HT-29 (cell line): ENCODE measurements around the gene RNF114. TPM values are rescaled to one million over a fixed set of nuclear protein-coding genes. Genes with fewer than 3 reads are reported as not detected.

Experiments
- DNase-seq: peaks from one replicate; pipeline ENCODE4 v3.0.0-alpha.2; 2015; ENCODE audit warnings: low spot score
- total RNA-seq: library from RNA; depleted of rRNA; stranded (reverse); fragments of >200 nt; shearing (Covaris generic); gene quantifications from 2 replicates; pipeline ENCODE4 v1.2.3, GENCODE V29; 2014

RNF114 gene
- total RNA-seq, 1 experiment from 2014 or later: 95.2 TPM

- DNase-seq: no peak
Observed at GRCh38 chr20:49904440-49905214, 31.6 kb upstream of the RNF114 start.

GRCh38 chr20:49905415-49906091 is 30.6 kb upstream of the RNF114 start:
- DNase-seq: no peak

GRCh38 chr20:49906101-49906604 is 30.0 kb upstream of the RNF114 start:
- DNase-seq: no peak

GRCh38 chr20:49906615-49907154 is 29.5 kb upstream of the RNF114 start:
- DNase-seq: no peak

- no peak for DNase-seq
Observed at GRCh38 chr20:49907405-49908257, 28.6 kb upstream of the RNF114 start.

- no peak for DNase-seq
Observed at GRCh38 chr20:49908258-49908565, 28.0 kb upstream of the RNF114 start.

GRCh38 chr20:49909499-49910339 is 26.5 kb upstream of the RNF114 start:
- no peak for DNase-seq

GRCh38 chr20:49910340-49910706 is 25.9 kb upstream of the RNF114 start:
- no peak for DNase-seq

- DNase-seq: no peak
Observed at GRCh38 chr20:49913399-49914047, 22.7 kb upstream of the RNF114 start.

GRCh38 chr20:49914310-49915117 is 21.7 kb upstream of the RNF114 start:
- DNase-seq: peak; percentile 67

- no peak for DNase-seq
Observed at GRCh38 chr20:49915118-49915379, 21.1 kb upstream of the RNF114 start.

- peak; percentile 99 for DNase-seq
Observed at GRCh38 chr20:49915380-49916145, 20.6 kb upstream of the RNF114 start, which contains the start of gene SPATA2. SPATA2 (minus strand) TSS chr20:49915529; CDS start chr20:49908490, 7,039 bp downstream.

GRCh38 chr20:49916146-49917002 is 19.8 kb upstream of the RNF114 start:
- DNase-seq: peak; percentile 95

- DNase-seq: no peak
Observed at GRCh38 chr20:49918446-49918845, 17.8 kb upstream of the RNF114 start.

- DNase-seq: no peak
Observed at GRCh38 chr20:49919009-49919408, 17.2 kb upstream of the RNF114 start.

- no peak for DNase-seq
Observed at GRCh38 chr20:49919461-49919860, 16.7 kb upstream of the RNF114 start.

- no peak for DNase-seq
Observed at GRCh38 chr20:49924247-49924646, 11.9 kb upstream of the RNF114 start.

- no peak for DNase-seq
Observed at GRCh38 chr20:49925901-49926454, 10.2 kb upstream of the RNF114 start.
